Measurements from ENCODE around the gene RUVBL2.

Gene RUVBL2

DNA sequence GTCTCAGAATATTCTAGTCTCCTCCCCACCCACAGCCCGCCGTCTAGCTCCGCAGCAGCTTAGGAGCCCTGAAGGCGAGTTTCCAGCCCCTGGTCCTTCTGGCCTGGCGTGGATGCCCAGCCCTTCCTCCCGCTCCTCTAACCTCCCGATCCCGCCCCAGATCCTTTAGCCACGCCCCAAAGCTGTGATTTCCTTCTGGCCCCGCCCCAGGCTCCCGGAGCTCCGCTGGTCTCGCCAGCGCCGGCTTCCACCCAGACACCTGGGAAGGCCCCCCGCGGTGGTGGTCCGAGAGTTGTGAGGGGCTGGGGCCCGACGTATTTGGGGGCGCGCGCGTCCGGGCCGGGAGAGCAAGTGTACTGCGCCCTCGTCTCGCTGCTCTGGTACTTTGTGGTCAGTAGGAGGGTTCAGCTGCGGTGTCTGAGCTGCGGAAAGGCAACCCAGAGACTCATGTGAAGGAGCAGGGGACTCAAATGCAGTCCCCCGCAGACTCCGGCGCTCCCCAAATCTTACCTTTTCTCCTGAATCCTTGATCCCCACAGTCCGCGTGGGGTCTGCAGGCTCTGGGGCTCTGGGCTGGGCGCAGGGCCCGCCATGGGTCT is 64.0 kb downstream of the RUVBL2 start, which contains the start of gene CGB7:
Gene CGB7 (minus strand): TSS at position 114 of the 599 bp plus-strand sequence. CDS start 2,374 bp downstream, outside the sequence.
- Histone ChIP-seq H3K4me3 (peak within 1 kb of the TSS; percentile 83), H3K27ac (no peak within 1 kb of the TSS)
- TF ChIP-seq CTCF (IDR thresholded peaks at IDR 0.05), result no peak
- DNase-seq (ENCODE audit: low spot score), result no peak

DNA sequence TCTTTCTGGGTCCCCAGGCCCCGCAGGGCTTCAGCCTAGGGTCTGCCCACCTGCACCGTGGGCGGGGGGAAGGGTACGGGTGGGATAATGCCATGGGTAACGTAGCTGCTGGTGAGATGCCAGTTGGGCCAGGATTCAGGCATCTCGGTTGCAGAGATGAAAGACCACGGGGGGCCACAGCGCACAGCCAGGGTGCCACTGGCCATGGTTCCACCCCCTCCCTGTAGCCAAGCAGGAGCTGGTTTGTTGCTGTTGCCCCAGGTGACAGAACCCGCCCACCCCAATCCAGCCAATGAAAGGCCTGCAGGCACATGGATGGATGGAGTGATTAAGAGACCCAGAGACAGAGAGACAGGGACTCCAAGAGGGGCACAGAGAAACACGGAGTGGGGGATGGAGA is 64.9 kb downstream of the RUVBL2 start:
- no peak for TF ChIP-seq CTCF (IDR thresholded peaks at IDR 0.05)

GRCh38 chr19:49059053-49059452 is 65.4 kb downstream of the RUVBL2 start:
- TF ChIP-seq CTCF (IDR thresholded peaks at IDR 0.05), result no peak
- DNase-seq (ENCODE audit: low spot score), result no peak
- Histone ChIP-seq H3K4me3 (no peak overlapping the region), H3K27ac (no peak overlapping the region)

More for the DNA sequence above, 64.9 kb downstream of the RUVBL2 start:
- no peak for DNase-seq (ENCODE audit: low spot score)
- no peak overlapping the region for H3K4me3 ChIP-seq
- no peak overlapping the region for H3K27ac ChIP-seq

GRCh38 chr19:49061000-49061399 is 67.3 kb downstream of the RUVBL2 start:
- TF ChIP-seq CTCF (IDR thresholded peaks at IDR 0.05), result no peak
- Histone ChIP-seq H3K27ac (no peak overlapping the region), H3K4me3 (no peak overlapping the region)
- no peak for DNase-seq (ENCODE audit: low spot score)

- H3K27ac ChIP-seq, result no peak overlapping the region
- no peak for DNase-seq (ENCODE audit: low spot score)
- H3K4me3 ChIP-seq, result no peak overlapping the region
- TF ChIP-seq CTCF (IDR thresholded peaks at IDR 0.05), result no peak
Observed at GRCh38 chr19:49061445-49061844, 67.8 kb downstream of the RUVBL2 start.

DNA sequence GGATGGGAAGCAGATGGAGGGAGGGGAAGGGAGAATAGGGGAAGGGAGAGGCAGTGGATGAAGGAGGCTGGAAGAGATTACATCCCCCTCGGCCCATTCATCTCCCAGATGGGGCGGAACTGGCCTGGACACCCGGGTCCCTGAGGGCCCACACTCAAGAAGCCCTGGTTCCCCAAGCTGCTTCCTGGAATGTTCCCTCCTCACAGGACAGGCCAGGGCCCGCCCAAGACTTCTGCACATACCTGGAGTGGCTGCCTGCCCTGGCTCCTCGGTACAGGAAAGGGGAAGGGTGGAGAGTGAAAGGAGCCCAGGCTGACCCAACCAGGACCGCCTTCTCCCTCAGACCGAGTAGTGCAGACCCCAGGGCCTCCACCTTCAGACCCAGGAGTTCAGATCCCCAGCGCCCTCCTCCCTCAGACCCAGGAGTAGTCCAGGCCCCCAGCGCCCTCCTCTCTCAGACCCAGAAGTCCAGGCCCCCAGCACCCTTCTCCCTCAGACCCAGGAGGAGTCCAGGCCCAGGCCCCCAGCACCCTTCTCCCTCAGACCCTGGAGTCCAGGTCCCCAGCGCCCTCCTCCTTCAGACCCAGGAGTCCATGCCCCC is 70.4 kb downstream of the RUVBL2 start:
- Histone ChIP-seq H3K4me3 (no peak overlapping the region), H3K27ac (no peak overlapping the region)
- no peak for TF ChIP-seq CTCF (IDR thresholded peaks at IDR 0.05)
- no peak for DNase-seq (ENCODE audit: low spot score)
